Measurements from ENCODE around the gene PLEKHA8. TPM values are rescaled to one million over a fixed set of nuclear protein-coding genes. Genes with fewer than 3 reads are reported as not detected.
A peak's percentile ranks its signal among the peaks of the same experiment; 100 is the strongest.

Gene PLEKHA8
- total and polyA plus RNA-seq, 10 of the 15 experiments (the other 5 are each of a cell fraction or from before 2014, with no cell fraction given) = 1.1 to 13.2 (median 5.7) TPM

DNA sequence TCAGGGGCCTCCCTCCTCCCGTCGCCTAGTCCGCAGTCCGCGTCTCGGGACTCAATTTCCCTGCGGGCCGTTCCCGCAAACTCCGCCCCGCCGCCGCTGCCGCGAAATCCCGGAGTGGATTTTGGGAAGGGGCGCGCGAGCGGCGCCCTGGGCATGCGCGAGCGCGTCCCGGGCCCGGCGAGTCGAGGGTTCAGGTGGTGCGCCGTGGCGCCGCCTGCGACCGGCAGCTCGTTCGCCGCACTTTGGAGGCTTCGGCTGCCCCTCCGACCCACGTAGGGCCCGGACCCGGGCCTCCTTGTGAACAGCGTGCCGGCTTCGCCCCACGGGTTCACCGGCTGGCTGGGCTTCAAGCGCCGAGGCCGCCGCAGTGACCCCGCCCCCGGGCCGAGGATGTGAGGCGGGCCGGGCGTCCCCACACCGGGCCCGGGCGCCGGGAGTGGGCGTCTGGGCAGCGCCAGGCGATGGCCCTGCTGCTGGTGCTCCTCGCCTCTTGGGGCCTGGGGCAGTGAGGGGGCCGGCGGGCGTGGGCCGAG, at the start of gene PLEKHA8 (continued):
- 0 out of 2 replicates have a peak, but pooled peaks have one; percentile 35 for TF ChIP-seq CBFB (IDR thresholded peaks at IDR 0.05; ENCODE audit: low read depth)

DNA sequence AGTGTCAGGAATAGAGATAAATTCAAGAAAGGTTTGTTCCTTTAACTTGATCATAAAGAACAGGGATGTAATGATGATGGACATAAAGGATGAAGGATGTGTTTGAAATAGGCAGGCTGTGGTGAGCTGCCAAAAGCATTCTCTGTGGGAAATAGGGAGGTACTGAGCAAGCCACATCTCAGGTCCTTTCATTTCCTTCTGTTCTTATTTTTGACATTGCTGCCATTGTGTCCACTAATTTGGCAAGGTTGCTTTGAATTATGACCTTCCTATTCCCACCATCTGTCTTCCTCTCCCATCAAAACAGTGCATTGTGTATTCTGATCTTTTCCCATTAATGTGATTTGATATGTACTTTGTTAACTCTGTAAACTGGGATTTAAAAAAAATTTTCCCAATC, 48.1 kb upstream of the PLEKHA8 start:
- H3K9ac ChIP-seq (ENCODE audit: control insufficient read depth, insufficient read depth, low read length) = no peak overlapping the region
- DNase-seq (ENCODE audit: low read depth, low spot score) = no peak
- no peak overlapping the region for H3K4me3 ChIP-seq
- ChIA-PET SMC1A (ENCODE audit: uncharacterized antibody, unreplicated experiment) (interaction anchor here (0.6 to 1.3 kb wide), 3 partner anchors 8 to 82 kb away, joined by 3 to 5 read pairs (median 3); no protein-coding TSS in a partner anchor), CTCF (interaction anchor here (1.0 to 3.1 kb wide), 4 partner anchors 21 to 182 kb away, joined by 3 to 18 read pairs (median 6); no protein-coding TSS in a partner anchor), POLR2A (no interaction called here), RAD21 (ENCODE audit: unreplicated experiment) (no interaction called here)
- in situ Hi-C loops (cut with MboI) = no loop called here
- intact Hi-C loops (cut with micrococcal nuclease; ENCODE audit: unreplicated experiment) = no loop called here
- H3K79me2 ChIP-seq (ENCODE audit: control insufficient read depth, insufficient read depth, low read length) = peaks cover 27% of the 10 kb centered on the region
- no peak for ATAC-seq
- H3K9me3 ChIP-seq (replicated peaks; ENCODE audit: control insufficient read depth, insufficient read depth, low read length) = no peaks in the 10 kb centered on the region
- BruUV-seq (replicated peaks) = no TSS peak
- no peak for FAIRE-seq
- no peak overlapping the region for H3K27ac ChIP-seq (ENCODE audit: control insufficient read depth, insufficient read depth)
- no peaks in the 10 kb centered on the region for H4K20me1 ChIP-seq (ENCODE audit: control insufficient read depth, insufficient read depth)
- peaks cover 3% of the 10 kb centered on the region; the same call in 1 of the 2 replicates for H3K4me1 ChIP-seq (ENCODE audit: control insufficient read depth, insufficient read depth, low read length)
- no peaks in the 10 kb centered on the region for H3K27me3 ChIP-seq (replicated peaks in 1 of 2; ENCODE audit: control insufficient read depth in 2 of 2, insufficient read depth in 2 of 2, low read length in 1 of 2)
- peaks cover 0 to 2% of the 10 kb centered on the region in 2 experiments; a peak in 1 of 4 replicates for H3K36me3 ChIP-seq (ENCODE audit: control insufficient read depth in 2 of 2, insufficient read depth in 2 of 2, low read length in 1 of 2)
- H2AFZ ChIP-seq (ENCODE audit: control insufficient read depth, low read depth, low read length) = no peak overlapping the region
- TF ChIP-seq CHD1 (IDR thresholded peaks at IDR 0.05; ENCODE audit: low read depth, low read length) (no peak), IRF4 (IDR thresholded peaks at IDR 0.05; ENCODE audit: low read depth, low read length) (no peak), SPI1 (IDR thresholded peaks at IDR 0.05; ENCODE audit: borderline replicate concordance, insufficient read depth, low read depth, low read length) (no peak), CBX3 (IDR thresholded peaks at IDR 0.05; ENCODE audit: borderline replicate concordance, low read depth) (no peak), PAX5 (IDR thresholded peaks at IDR 0.05; ENCODE audit: borderline replicate concordance, low read depth, low read length) (no peak), SMAD5 (IDR thresholded peaks at IDR 0.05; ENCODE audit: low read depth) (no peak), GATAD2B (conservative IDR thresholded peaks at IDR 0.05; ENCODE audit: low read depth) (no peak), CHD4 (IDR thresholded peaks at IDR 0.05) (no peak), SIN3A (IDR thresholded peaks at IDR 0.05; ENCODE audit: low read depth, low read length) (no peak), POLR2AphosphoS2 (IDR thresholded peaks at IDR 0.05; ENCODE audit: low read depth, low read length) (no peak), ZNF592 (IDR thresholded peaks at IDR 0.05) (no peak)
- TF ChIP-seq, protein P1, sequence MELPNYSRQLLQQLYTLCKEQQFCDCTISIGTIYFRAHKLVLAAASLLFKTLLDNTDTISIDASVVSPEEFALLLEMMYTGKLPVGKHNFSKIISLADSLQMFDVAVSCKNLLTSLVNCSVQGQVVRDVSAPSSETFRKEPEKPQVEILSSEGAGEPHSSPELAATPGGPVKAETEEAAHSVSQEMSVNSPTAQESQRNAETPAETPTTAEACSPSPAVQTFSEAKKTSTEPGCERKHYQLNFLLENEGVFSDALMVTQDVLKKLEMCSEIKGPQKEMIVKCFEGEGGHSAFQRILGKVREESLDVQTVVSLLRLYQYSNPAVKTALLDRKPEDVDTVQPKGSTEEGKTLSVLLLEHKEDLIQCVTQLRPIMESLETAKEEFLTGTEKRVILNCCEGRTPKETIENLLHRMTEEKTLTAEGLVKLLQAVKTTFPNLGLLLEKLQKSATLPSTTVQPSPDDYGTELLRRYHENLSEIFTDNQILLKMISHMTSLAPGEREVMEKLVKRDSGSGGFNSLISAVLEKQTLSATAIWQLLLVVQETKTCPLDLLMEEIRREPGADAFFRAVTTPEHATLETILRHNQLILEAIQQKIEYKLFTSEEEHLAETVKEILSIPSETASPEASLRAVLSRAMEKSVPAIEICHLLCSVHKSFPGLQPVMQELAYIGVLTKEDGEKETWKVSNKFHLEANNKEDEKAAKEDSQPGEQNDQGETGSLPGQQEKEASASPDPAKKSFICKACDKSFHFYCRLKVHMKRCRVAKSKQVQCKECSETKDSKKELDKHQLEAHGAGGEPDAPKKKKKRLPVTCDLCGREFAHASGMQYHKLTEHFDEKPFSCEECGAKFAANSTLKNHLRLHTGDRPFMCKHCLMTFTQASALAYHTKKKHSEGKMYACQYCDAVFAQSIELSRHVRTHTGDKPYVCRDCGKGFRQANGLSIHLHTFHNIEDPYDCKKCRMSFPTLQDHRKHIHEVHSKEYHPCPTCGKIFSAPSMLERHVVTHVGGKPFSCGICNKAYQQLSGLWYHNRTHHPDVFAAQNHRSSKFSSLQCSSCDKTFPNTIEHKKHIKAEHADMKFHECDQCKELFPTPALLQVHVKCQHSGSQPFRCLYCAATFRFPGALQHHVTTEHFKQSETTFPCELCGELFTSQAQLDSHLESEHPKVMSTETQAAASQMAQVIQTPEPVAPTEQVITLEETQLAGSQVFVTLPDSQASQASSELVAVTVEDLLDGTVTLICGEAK (IDR thresholded peaks at IDR 0.05; ENCODE audit: borderline replicate concordance) = no peak
- TF ChIP-seq, protein P2, sequence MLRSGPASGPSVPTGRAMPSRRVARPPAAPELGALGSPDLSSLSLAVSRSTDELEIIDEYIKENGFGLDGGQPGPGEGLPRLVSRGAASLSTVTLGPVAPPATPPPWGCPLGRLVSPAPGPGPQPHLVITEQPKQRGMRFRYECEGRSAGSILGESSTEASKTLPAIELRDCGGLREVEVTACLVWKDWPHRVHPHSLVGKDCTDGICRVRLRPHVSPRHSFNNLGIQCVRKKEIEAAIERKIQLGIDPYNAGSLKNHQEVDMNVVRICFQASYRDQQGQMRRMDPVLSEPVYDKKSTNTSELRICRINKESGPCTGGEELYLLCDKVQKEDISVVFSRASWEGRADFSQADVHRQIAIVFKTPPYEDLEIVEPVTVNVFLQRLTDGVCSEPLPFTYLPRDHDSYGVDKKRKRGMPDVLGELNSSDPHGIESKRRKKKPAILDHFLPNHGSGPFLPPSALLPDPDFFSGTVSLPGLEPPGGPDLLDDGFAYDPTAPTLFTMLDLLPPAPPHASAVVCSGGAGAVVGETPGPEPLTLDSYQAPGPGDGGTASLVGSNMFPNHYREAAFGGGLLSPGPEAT (IDR thresholded peaks at IDR 0.05; ENCODE audit: low read depth) = no peak
- H3K4me2 ChIP-seq (ENCODE audit: control insufficient read depth, insufficient read depth) = no peak overlapping the region
